ENCODE results near the gene PTPRD.

DNA sequence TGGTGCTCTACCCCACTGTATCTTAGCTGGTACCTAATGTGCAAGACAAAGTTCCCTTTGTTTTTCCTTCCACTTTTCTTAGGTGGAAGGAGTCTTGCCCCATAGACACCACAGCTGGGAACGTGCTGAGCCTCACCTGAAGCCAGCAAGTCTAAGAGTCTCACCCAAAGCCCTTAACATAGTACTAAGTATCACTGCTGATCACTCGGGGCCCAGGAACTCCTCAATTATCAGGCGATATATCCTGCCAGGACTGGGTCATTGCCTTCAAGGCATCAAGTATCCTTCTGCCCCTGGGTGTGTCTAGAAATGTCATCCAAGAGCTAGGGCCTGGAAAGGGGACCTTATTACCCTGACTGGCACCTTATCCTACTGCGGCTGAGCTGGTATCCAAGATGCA, 123.9 kb downstream of the PTPRD start:
- TF ChIP-seq, protein P1, sequence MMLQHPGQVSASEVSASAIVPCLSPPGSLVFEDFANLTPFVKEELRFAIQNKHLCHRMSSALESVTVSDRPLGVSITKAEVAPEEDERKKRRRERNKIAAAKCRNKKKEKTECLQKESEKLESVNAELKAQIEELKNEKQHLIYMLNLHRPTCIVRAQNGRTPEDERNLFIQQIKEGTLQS (CRISPR knock-in tag; conservative IDR thresholded peaks at IDR 0.05), result no peak
- TF ChIP-seq CTCF (IDR thresholded peaks at IDR 0.05) (no peak), ZNF219 (CRISPR knock-in tag; IDR thresholded peaks at IDR 0.05; ENCODE audit: borderline replicate concordance) (no peak), ZNF671 (CRISPR knock-in tag; IDR thresholded peaks at IDR 0.05) (no peak)
